Measurements from ENCODE around the gene BICD1. TPM values are rescaled to one million over a fixed set of nuclear protein-coding genes. Genes with fewer than 3 reads are reported as not detected.

Gene BICD1
- total RNA-seq, 2 donors from 2014 or later = 7.8 to 15.7 TPM

DNA sequence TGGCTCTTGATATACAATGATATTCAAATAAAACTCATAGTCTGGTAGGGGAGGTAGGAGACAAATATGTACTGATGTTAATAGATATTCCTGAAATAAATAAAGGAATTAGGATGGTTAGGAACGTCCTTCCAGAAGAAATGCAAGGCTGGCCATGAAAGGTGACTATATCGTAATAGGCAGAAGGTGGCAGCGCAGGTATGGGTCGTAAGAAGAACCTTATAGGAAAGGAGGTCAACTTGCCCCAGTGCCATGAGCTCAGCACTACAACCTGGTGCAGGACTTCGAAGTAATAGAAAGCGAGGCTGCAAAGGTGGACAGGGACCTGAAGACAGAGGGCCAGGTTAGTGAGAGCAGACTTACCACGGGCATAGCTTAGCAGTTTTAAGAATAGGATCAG lies 237.4 kb downstream of the BICD1 start:
- Mint-ChIP-seq H3K36me3 (ENCODE audit: low read depth) (peaks cover 7% of the 10 kb centered on the region), H3K27me3 (no peaks in the 10 kb centered on the region), H3K9me3 (no peaks in the 10 kb centered on the region), H3K4me3 (no peak overlapping the region), H3K4me1 (no peaks in the 10 kb centered on the region), H3K27ac (no peak overlapping the region)
- ATAC-seq (replicated peaks) = no peak

DNA sequence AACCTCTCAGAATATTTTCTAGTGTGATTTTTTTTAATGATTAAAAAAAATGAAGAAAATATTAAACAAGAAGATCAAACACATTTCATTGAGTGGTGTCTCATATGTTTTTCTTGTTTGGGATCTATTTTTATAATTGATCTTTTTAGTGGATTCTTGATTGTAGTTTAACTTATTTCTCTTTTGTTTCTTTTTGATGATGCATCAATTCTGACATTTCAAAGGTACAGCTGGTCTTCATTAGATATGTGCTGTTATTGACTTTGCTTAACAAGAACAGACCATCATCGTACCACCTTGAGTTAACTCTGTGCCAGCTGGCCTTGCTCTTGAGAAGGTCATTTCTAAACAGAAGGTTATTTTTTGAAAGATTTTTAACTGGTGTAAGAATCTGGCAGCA lies 246.9 kb downstream of the BICD1 start:
- H3K27ac Mint-ChIP-seq = no peak overlapping the region
- no peak overlapping the region for H3K4me3 Mint-ChIP-seq

DNA sequence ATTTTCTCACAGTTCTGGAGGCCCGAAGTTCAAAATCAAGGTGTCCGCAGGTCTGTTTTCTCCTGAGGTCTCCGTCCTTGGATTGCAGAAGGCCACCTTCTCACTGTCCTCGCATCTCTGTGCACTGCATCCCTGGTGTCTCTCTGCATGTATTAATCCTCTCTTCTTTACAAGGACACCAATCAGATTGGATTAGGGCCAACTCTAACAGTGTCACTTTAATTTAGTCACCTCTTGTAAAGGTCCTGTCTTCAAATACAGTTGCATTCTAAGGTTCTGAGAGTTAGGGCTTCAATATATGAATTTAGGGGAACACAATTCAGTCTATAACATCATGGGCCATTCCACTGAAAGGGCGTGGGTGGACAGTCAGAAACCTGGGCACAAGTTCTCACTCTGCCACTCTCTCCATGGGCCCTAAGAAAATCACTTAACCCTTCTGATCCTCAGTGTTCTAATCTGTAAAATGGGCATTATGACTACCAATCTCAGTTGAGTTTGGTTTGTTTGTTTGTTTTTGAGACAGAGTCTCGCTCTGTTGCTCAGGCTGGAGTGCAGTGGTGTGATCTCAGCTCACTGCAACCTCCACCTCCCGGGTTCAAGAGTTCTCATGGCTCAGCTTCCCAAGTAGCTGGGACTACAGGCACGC lies 251.1 kb downstream of the BICD1 start:
- ATAC-seq (replicated peaks) = no peak
- no peak overlapping the region for H3K4me3 Mint-ChIP-seq
- no peaks in the 10 kb centered on the region for H3K4me1 Mint-ChIP-seq
- H3K27me3 Mint-ChIP-seq = no peaks in the 10 kb centered on the region
- no peak overlapping the region for H3K27ac Mint-ChIP-seq
- H3K36me3 Mint-ChIP-seq (ENCODE audit: low read depth) = no peaks in the 10 kb centered on the region
- H3K9me3 Mint-ChIP-seq = no peaks in the 10 kb centered on the region

More for the DNA sequence above, 246.9 kb downstream of the BICD1 start:
- H3K36me3 Mint-ChIP-seq (ENCODE audit: low read depth) = no peaks in the 10 kb centered on the region
- H3K4me1 Mint-ChIP-seq = no peaks in the 10 kb centered on the region
- no peak for ATAC-seq (replicated peaks)
- H3K9me3 Mint-ChIP-seq = no peaks in the 10 kb centered on the region
- no peaks in the 10 kb centered on the region for H3K27me3 Mint-ChIP-seq

DNA sequence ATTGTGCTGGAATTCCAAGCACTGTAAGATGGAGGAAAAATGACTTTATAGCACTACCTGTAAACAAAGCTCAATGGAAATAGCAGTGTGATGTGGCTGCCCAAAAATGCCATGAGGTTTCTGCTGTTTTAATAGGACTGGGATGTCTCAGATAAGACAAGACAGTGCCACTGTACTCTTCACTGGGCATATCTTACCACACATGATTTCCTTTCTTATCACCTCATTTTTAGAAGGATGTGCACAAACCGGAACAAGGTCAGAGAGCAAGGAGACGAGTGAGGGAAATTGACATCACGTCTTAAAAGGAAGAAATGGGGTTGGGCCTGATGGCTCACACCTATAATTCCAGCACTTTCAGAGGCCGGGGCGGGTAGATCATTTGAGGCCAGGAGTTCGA lies 254.3 kb downstream of the BICD1 start:
- Mint-ChIP-seq H3K36me3 (ENCODE audit: low read depth) (no peaks in the 10 kb centered on the region), H3K27me3 (no peaks in the 10 kb centered on the region), H3K27ac (no peak overlapping the region), H3K4me3 (no peak overlapping the region), H3K4me1 (no peaks in the 10 kb centered on the region), H3K9me3 (no peaks in the 10 kb centered on the region)
- ATAC-seq (replicated peaks) = no peak

DNA sequence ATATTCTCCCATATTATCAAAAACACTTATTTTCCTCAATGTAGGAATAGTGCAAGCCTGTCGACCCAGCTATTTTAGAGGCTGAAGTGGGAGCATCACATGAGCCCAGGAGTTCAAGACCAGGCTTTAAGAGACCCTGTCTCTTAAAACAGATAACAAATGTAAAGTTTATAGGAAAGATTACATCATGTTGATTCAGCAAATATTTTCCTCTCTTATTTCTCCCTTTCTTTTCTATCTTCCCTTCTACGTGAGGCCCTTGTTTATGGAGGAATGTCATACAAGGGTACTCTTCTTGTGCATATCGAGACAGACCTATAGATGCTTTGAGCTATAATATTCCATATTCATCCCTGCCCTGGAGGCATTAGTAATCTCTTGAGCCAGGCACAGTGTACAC lies 256.2 kb downstream of the BICD1 start:
- Mint-ChIP-seq H3K27me3 (no peaks in the 10 kb centered on the region), H3K36me3 (ENCODE audit: low read depth) (no peaks in the 10 kb centered on the region), H3K9me3 (no peaks in the 10 kb centered on the region), H3K27ac (no peak overlapping the region), H3K4me3 (no peak overlapping the region), H3K4me1 (no peaks in the 10 kb centered on the region)
- no peak for ATAC-seq (replicated peaks)

DNA sequence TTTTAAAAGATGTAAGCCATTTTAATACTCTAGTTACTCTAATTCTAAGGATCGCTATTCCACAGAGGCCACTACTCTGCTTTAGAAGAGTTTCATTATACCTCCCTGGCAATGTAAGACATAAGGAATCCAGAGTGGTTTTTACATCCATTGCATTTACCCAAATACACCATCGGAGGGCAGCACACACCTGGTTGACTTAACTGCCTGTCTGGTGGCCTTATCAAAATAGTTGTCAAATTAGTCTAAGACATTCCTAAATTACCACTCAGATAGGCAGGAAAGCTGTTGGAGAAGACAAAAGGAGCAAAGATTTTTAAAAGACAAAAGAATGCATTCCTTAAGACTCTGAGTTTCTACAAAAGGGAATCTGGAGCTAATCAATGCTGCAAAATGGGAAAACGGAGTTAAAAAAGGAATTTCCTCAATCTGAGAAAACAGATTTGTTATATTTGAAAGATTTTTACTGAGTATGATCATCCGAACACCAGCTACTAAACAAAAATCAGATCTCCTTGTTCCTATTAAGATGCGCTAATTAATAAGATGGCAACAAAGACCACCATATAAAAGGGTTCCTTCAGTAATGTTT lies 258.9 kb downstream of the BICD1 start:
- Mint-ChIP-seq H3K4me3 (no peak overlapping the region), H3K27ac (no peak overlapping the region), H3K36me3 (ENCODE audit: low read depth) (no peaks in the 10 kb centered on the region), H3K4me1 (no peaks in the 10 kb centered on the region), H3K9me3 (no peaks in the 10 kb centered on the region), H3K27me3 (no peaks in the 10 kb centered on the region)
- peak; percentile 47 for ATAC-seq (replicated peaks)

DNA sequence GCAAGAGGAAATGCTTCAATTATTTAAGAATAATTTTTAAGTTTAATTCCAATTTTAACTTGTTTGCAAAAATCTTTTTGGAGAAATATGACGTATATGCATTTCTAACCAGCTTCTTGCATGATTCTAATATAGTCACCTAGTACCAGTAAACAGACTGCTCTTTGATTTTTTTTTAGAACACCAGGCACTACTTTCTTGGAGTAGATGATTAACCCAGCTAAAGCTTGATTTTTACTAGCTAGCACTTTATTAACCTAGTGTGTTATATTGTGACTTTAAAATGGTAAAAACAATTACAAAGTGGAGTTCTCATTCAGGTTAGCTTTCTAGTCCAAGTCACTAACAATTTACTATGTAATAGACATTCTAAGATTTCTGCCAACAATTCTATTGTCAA lies 260.1 kb downstream of the BICD1 start:
- Mint-ChIP-seq H3K27ac (no peak overlapping the region), H3K4me3 (no peak overlapping the region), H3K9me3 (no peaks in the 10 kb centered on the region), H3K36me3 (ENCODE audit: low read depth) (no peaks in the 10 kb centered on the region), H3K27me3 (no peaks in the 10 kb centered on the region), H3K4me1 (no peaks in the 10 kb centered on the region)
- ATAC-seq (replicated peaks) = no peak

DNA sequence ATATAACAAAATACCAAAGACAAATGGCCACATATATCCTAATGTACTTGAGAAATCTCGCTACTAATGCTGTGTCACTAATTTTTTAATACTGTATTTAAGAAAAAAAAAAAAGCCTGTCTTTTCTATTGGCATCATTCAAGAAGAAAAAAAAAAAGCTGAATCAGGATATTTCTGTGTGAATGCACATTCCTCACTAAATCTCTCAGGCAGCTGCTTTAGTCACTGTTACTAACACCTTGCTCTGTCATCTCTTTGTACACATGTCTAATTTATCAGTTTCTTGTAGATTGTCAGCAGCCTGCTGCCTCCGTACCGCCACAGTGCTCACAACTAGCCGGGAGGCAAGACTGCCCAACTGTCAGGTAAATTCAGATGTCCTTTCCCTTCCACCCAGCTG lies 260.7 kb downstream of the BICD1 start:
- no peaks in the 10 kb centered on the region for H3K27me3 Mint-ChIP-seq
- no peaks in the 10 kb centered on the region for H3K36me3 Mint-ChIP-seq (ENCODE audit: low read depth)
- H3K4me1 Mint-ChIP-seq = no peaks in the 10 kb centered on the region
- H3K9me3 Mint-ChIP-seq = no peaks in the 10 kb centered on the region
- H3K4me3 Mint-ChIP-seq = no peak overlapping the region
- H3K27ac Mint-ChIP-seq = no peak overlapping the region
- no peak for ATAC-seq (replicated peaks)

DNA sequence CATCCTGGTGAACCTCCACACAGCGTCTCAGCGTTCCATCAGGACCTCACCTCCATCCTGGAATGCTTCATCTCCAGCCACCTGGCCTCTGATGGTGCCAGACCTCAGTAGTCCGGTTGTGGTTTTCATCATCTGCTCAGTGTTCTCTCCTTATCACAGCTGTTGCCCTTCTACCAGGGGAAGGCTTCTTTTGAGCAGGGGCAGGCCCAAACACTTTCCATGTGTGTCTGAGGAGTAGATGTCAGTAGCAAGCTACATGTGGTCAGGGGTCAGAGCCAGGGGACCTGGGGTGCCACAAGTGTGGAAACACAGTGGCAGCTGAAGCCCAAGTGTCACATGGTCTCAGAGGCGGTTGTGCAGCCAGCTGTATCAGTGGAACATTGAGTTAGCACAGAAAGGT lies 262.6 kb downstream of the BICD1 start:
- Mint-ChIP-seq H3K9me3 (no peaks in the 10 kb centered on the region), H3K27ac (no peak overlapping the region), H3K4me1 (no peaks in the 10 kb centered on the region), H3K4me3 (no peak overlapping the region), H3K36me3 (ENCODE audit: low read depth) (no peaks in the 10 kb centered on the region), H3K27me3 (no peaks in the 10 kb centered on the region)
- no peak for ATAC-seq (replicated peaks)

DNA sequence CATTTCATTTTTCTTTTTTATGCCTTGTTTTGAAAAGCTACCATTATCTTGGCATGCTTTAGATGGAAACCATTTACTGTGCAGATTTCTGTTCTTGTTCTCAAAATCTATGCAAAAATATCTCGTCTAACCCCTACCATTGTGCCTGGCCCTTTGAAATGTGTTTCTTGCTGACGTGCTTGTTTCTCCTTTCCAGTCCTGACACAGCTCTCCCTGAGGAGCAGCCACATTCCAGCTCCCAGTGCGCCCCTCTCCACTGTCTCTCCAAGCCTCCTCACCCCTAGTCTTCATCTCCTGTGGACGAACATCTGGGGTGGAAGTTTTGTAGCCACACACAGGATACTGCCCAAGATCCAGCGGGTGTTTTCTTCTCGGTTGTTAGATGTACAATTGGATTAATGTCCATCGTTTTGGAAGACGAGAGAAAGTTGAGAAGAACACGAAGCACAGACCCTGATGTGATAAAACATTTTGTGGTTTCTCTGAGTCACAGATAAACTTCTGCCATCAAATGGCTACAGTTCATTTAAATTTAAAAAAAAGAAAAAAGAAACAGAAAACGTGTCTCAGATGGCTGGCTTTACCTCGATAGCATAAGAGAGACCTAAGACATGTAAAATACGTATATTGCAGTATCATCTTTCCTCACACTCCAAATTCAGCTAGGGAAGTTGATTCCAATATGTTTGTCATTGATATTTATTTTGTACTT lies 270.9 kb downstream of the BICD1 start:
- no peak overlapping the region for H3K4me3 Mint-ChIP-seq
- H3K36me3 Mint-ChIP-seq (ENCODE audit: low read depth) = no peaks in the 10 kb centered on the region
- no peak overlapping the region for H3K27ac Mint-ChIP-seq
- H3K9me3 Mint-ChIP-seq = no peaks in the 10 kb centered on the region
- no peaks in the 10 kb centered on the region for H3K27me3 Mint-ChIP-seq
- H3K4me1 Mint-ChIP-seq = no peaks in the 10 kb centered on the region
- ATAC-seq (replicated peaks) = no peak

DNA sequence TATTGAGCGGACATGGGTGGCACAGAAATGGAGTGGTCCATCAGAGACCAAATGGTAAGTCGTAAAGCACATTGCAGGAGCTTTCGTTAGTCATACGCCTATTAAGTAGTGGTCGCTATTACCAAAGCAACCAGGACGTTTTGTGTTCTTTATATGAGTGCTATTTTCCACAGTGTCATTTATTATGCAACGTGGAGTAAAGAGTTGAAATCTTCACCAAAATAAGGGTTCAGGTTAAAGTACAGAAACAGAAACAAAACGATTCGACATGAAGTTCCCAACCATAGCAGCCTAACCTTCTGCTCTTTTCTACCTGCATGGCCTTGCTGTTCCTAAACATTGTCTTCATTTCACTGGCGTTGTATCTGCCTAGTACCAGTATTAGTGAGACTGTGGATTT lies 272.6 kb downstream of the BICD1 start:
- ATAC-seq (replicated peaks) = no peak
- Mint-ChIP-seq H3K4me1 (no peaks in the 10 kb centered on the region), H3K4me3 (no peak overlapping the region), H3K36me3 (ENCODE audit: low read depth) (no peaks in the 10 kb centered on the region), H3K27ac (no peak overlapping the region), H3K27me3 (no peaks in the 10 kb centered on the region), H3K9me3 (no peaks in the 10 kb centered on the region)

DNA sequence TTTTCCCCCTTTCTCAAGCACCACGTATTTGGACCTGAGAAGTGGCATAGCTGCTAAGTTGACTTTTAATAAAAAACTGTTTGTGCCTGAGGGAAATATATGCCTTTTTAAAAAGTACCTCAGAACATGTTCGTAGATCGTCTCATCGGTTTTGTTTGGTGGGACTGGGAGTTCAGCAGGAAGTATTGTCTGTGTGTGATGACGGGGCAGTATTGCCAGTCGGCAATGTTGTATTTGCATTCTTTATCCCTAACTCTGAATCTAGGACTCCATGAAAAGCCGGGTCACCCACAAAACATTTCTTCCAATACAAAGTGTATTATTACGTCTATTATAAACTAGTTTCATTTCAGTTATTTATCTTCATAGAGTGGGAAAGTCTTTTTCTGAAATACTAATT lies 273.0 kb downstream of the BICD1 start:
- Mint-ChIP-seq H3K9me3 (no peaks in the 10 kb centered on the region), H3K4me1 (no peaks in the 10 kb centered on the region), H3K27ac (no peak overlapping the region), H3K4me3 (no peak overlapping the region), H3K36me3 (ENCODE audit: low read depth) (no peaks in the 10 kb centered on the region), H3K27me3 (no peaks in the 10 kb centered on the region)
- ATAC-seq (replicated peaks) = no peak

DNA sequence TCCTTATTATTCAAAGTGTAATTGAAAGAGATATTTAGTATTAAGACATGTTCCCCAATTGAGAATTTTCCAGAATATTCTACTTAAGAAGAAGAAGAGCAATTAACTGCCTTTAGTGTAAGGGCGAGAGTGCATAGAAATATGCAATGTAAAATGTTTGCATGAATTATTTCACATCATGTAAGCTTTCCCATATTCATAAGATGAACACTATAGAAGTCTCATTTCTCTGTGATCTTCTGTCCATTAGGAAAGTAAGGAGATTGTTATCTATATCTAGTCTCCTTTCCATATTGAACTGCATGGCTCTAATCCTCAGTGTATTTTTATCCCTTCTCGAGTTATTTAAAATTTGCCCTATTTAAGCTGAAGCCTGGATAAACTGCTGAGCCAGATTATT lies 275.6 kb downstream of the BICD1 start:
- Mint-ChIP-seq H3K27me3 (no peaks in the 10 kb centered on the region), H3K4me1 (no peaks in the 10 kb centered on the region), H3K9me3 (no peaks in the 10 kb centered on the region), H3K27ac (no peak overlapping the region), H3K4me3 (no peak overlapping the region), H3K36me3 (ENCODE audit: low read depth) (no peaks in the 10 kb centered on the region)
- ATAC-seq (replicated peaks) = no peak

DNA sequence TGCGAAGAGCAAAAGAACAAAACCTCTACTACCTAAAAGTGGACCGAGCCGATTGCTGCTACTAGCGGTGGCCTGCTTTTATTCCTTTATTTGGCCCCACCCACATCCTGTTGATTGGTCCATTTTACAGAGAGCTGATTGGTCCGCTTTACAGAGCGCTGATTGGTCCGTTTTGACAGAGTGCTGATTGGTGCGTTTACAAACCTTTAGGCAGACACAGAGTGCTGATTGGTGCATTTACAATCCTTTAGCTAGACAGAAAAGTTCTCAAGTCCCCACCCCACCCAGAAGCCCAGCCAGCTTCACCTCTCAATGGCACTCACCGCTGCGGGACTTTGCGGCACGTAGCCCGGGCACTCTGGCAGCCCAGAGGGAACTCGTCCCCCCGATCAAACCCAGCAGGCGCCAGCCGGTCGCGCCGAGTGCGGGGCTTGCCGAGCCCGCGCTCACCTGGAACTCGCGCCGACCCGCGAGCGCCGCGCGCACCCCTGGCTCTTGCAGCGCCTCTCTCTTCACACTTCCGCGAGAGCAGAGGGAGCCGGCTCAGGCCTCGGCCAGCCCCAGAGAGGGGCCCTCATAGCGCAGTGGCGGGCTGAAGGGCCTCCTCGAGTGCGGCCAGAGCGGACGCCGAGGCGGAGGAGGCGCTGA lies 284.0 kb downstream of the BICD1 start:
- no peaks in the 10 kb centered on the region for H3K4me1 Mint-ChIP-seq
- H3K9me3 Mint-ChIP-seq = no peaks in the 10 kb centered on the region
- no peaks in the 10 kb centered on the region for H3K36me3 Mint-ChIP-seq (ENCODE audit: low read depth)

DNA sequence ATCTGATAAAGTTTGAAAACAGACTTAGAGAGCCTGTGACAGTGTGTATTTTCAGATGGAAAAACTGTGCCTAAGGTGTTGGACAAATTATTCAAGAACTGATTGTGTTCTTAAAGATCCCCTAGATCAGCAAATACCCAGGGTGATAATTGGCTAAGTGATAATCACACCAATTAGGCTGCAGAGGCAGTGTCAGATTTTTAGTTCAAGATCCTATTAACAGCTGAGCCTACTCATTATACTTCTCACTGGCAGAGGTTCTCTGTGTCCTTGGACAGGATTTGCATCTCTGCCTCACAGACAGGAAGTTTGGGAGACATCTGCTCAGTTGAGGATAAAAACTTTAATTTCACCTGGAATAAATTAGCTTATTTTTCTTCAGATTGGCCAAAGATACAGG lies 288.4 kb downstream of the BICD1 start:
- H3K27me3 Mint-ChIP-seq = peaks cover 16% of the 10 kb centered on the region
- ATAC-seq (replicated peaks) = no peak
- H3K36me3 Mint-ChIP-seq (ENCODE audit: low read depth) = no peaks in the 10 kb centered on the region
- no peaks in the 10 kb centered on the region for H3K9me3 Mint-ChIP-seq
- no peaks in the 10 kb centered on the region for H3K4me1 Mint-ChIP-seq
- no peak overlapping the region for H3K27ac Mint-ChIP-seq
- H3K4me3 Mint-ChIP-seq = no peak overlapping the region

More for the DNA sequence above, 284.0 kb downstream of the BICD1 start:
- Mint-ChIP-seq H3K27me3 (peaks cover 4% of the 10 kb centered on the region), H3K27ac (no peak overlapping the region), H3K4me3 (peak overlapping the region; percentile 50)
- ATAC-seq (replicated peaks) = peak; percentile 44
